ENCODE results near the gene SCN1A.
"Not testable (repeated sequence)": the region's sequence is repeated elsewhere in the genome, so short reads cannot be mapped to it uniquely, and the experiment has no call there.

The SCN1A gene

GRCh38 chr2:166152064-166152463 is 24.2 kb upstream of the SCN1A start:
- Histone ChIP-seq H3K4me1 (ENCODE audit: insufficient read depth, low read length) (peaks cover 4% of the 10 kb centered on the region; the same call in 1 of the 2 replicates), H3K27ac (ENCODE audit: low read depth, low read length) (no peak overlapping the region), H3K36me3 (ENCODE audit: insufficient read depth, low read length) (no peaks in the 10 kb centered on the region), H3K9ac (ENCODE audit: low read depth, low read length) (no peak overlapping the region), H3K27me3 (ENCODE audit: insufficient read depth, low read length) (no peaks in the 10 kb centered on the region), H3K9me3 (ENCODE audit: insufficient read depth, low read depth, low read length) (no peaks in the 10 kb centered on the region), H3K4me3 (ENCODE audit: low read length) (no peak overlapping the region)

- WGBS = 77% methylated on average over 7 of the region's 7 CpGs
- H3K9ac ChIP-seq (ENCODE audit: low read depth, low read length) = no peak overlapping the region
- H3K4me3 ChIP-seq (ENCODE audit: low read length) = no peak overlapping the region
- H3K9me3 ChIP-seq (ENCODE audit: insufficient read depth, low read depth, low read length) = no peaks in the 10 kb centered on the region
- H3K4me1 ChIP-seq (ENCODE audit: insufficient read depth, low read length) = peaks cover 4% of the 10 kb centered on the region; the same call in 1 of the 2 replicates
- H3K27ac ChIP-seq (ENCODE audit: low read depth, low read length) = no peak overlapping the region
- no peaks in the 10 kb centered on the region for H3K27me3 ChIP-seq (ENCODE audit: insufficient read depth, low read length)
- no peaks in the 10 kb centered on the region for H3K36me3 ChIP-seq (ENCODE audit: insufficient read depth, low read length)
These were observed 20.9 kb upstream of the SCN1A start for GRCh38 chr2:166148500-166149400.

- H3K9ac ChIP-seq (ENCODE audit: low read depth, low read length) = no peak overlapping the region
- WGBS = 91% methylated on average over 2 of the region's 2 CpGs
- H3K4me3 ChIP-seq (ENCODE audit: low read length) = no peak overlapping the region
- H3K4me1 ChIP-seq (ENCODE audit: insufficient read depth, low read length) = peaks cover 4% of the 10 kb centered on the region; the same call in 1 of the 2 replicates
- H3K27ac ChIP-seq (ENCODE audit: low read depth, low read length) = no peak overlapping the region
- H3K9me3 ChIP-seq (ENCODE audit: insufficient read depth, low read depth, low read length) = no peaks in the 10 kb centered on the region
- H3K27me3 ChIP-seq (ENCODE audit: insufficient read depth, low read length) = no peaks in the 10 kb centered on the region
- H3K36me3 ChIP-seq (ENCODE audit: insufficient read depth, low read length) = no peaks in the 10 kb centered on the region
These were observed 20.1 kb upstream of the SCN1A start for GRCh38 chr2:166147883-166148282.

- H3K27ac ChIP-seq (ENCODE audit: low read depth, low read length) = no peak overlapping the region
- WGBS = 100% methylated on average over 1 of the region's 1 CpG
- no peaks in the 10 kb centered on the region for H3K36me3 ChIP-seq (ENCODE audit: insufficient read depth, low read length)
- no peaks in the 10 kb centered on the region for H3K27me3 ChIP-seq (ENCODE audit: insufficient read depth, low read length)
- H3K4me3 ChIP-seq (ENCODE audit: low read length) = no peak overlapping the region
- H3K9ac ChIP-seq (ENCODE audit: low read depth, low read length) = no peak overlapping the region
- no peaks in the 10 kb centered on the region for H3K9me3 ChIP-seq (ENCODE audit: insufficient read depth, low read depth, low read length)
- peaks cover 4% of the 10 kb centered on the region; the same call in 1 of the 2 replicates for H3K4me1 ChIP-seq (ENCODE audit: insufficient read depth, low read length)
These were observed 16.3 kb upstream of the SCN1A start for GRCh38 chr2:166144071-166144470.

GRCh38 chr2:166140932-166141331 is 13.1 kb upstream of the SCN1A start:
- Histone ChIP-seq H3K36me3 (ENCODE audit: insufficient read depth, low read length) (no peaks in the 10 kb centered on the region), H3K27ac (ENCODE audit: low read depth, low read length) (no peak overlapping the region), H3K4me1 (ENCODE audit: insufficient read depth, low read length) (no peaks in the 10 kb centered on the region), H3K9me3 (ENCODE audit: insufficient read depth, low read depth, low read length) (no peaks in the 10 kb centered on the region), H3K27me3 (ENCODE audit: insufficient read depth, low read length) (no peaks in the 10 kb centered on the region), H3K9ac (ENCODE audit: low read depth, low read length) (no peak overlapping the region), H3K4me3 (ENCODE audit: low read length) (no peak overlapping the region)
- 75% methylated on average over 1 of the region's 2 CpGs for WGBS

GRCh38 chr2:166140475-166140874 is 12.7 kb upstream of the SCN1A start:
- H3K27ac ChIP-seq (ENCODE audit: low read depth, low read length) = no peak overlapping the region
- no peaks in the 10 kb centered on the region for H3K9me3 ChIP-seq (ENCODE audit: insufficient read depth, low read depth, low read length)
- no peaks in the 10 kb centered on the region for H3K36me3 ChIP-seq (ENCODE audit: insufficient read depth, low read length)
- WGBS = 47% methylated on average over 6 of the region's 7 CpGs
- no peaks in the 10 kb centered on the region for H3K27me3 ChIP-seq (ENCODE audit: insufficient read depth, low read length)
- no peaks in the 10 kb centered on the region for H3K4me1 ChIP-seq (ENCODE audit: insufficient read depth, low read length)
- no peak overlapping the region for H3K4me3 ChIP-seq (ENCODE audit: low read length)
- H3K9ac ChIP-seq (ENCODE audit: low read depth, low read length) = no peak overlapping the region

GRCh38 chr2:166139479-166139878 is 11.7 kb upstream of the SCN1A start:
- H3K27me3 ChIP-seq (ENCODE audit: insufficient read depth, low read length); H3K4me1 ChIP-seq (ENCODE audit: insufficient read depth, low read length); H3K9ac ChIP-seq (ENCODE audit: low read depth, low read length); H3K4me3 ChIP-seq (ENCODE audit: low read length); H3K9me3 ChIP-seq (ENCODE audit: insufficient read depth, low read depth, low read length); H3K36me3 ChIP-seq (ENCODE audit: insufficient read depth, low read length); H3K27ac ChIP-seq (ENCODE audit: low read depth, low read length): not testable (repeated sequence)
- 93% methylated on average over 1 of the region's 3 CpGs for WGBS

- 98% methylated on average over 1 of the region's 1 CpG for WGBS
These were observed 10.8 kb upstream of the SCN1A start for GRCh38 chr2:166138667-166139066.

GRCh38 chr2:166138144-166138543 is 10.3 kb upstream of the SCN1A start:
- Histone ChIP-seq H3K27me3 (ENCODE audit: insufficient read depth, low read length) (no peaks in the 10 kb centered on the region), H3K4me1 (ENCODE audit: insufficient read depth, low read length) (no peaks in the 10 kb centered on the region), H3K4me3 (ENCODE audit: low read length) (no peak overlapping the region), H3K9me3 (ENCODE audit: insufficient read depth, low read depth, low read length) (no peaks in the 10 kb centered on the region), H3K36me3 (ENCODE audit: insufficient read depth, low read length) (no peaks in the 10 kb centered on the region), H3K9ac (ENCODE audit: low read depth, low read length) (no peak overlapping the region), H3K27ac (ENCODE audit: low read depth, low read length) (no peak overlapping the region)
- 48% methylated on average over 2 of the region's 2 CpGs for WGBS

More at GRCh38 chr2:166138667-166139066, 10.8 kb upstream of the SCN1A start:
- H3K27ac ChIP-seq (ENCODE audit: low read depth, low read length) = no peak overlapping the region
- H3K27me3 ChIP-seq (ENCODE audit: insufficient read depth, low read length) = no peaks in the 10 kb centered on the region
- no peak overlapping the region for H3K4me3 ChIP-seq (ENCODE audit: low read length)
- no peaks in the 10 kb centered on the region for H3K4me1 ChIP-seq (ENCODE audit: insufficient read depth, low read length)
- H3K9ac ChIP-seq (ENCODE audit: low read depth, low read length) = no peak overlapping the region
- no peaks in the 10 kb centered on the region for H3K9me3 ChIP-seq (ENCODE audit: insufficient read depth, low read depth, low read length)
- H3K36me3 ChIP-seq (ENCODE audit: insufficient read depth, low read length) = no peaks in the 10 kb centered on the region

GRCh38 chr2:166137331-166137730 is 9.5 kb upstream of the SCN1A start:
- 96% methylated on average over 2 of the region's 2 CpGs for WGBS
- H3K27ac ChIP-seq (ENCODE audit: low read depth, low read length) = no peak overlapping the region
- no peaks in the 10 kb centered on the region for H3K27me3 ChIP-seq (ENCODE audit: insufficient read depth, low read length)
- no peaks in the 10 kb centered on the region for H3K36me3 ChIP-seq (ENCODE audit: insufficient read depth, low read length)
- H3K9ac ChIP-seq (ENCODE audit: low read depth, low read length) = no peak overlapping the region
- H3K9me3 ChIP-seq (ENCODE audit: insufficient read depth, low read depth, low read length) = no peaks in the 10 kb centered on the region
- no peak overlapping the region for H3K4me3 ChIP-seq (ENCODE audit: low read length)
- no peaks in the 10 kb centered on the region for H3K4me1 ChIP-seq (ENCODE audit: insufficient read depth, low read length)

GRCh38 chr2:166135849-166136258 is 8.0 kb upstream of the SCN1A start:
- Histone ChIP-seq H3K4me1 (ENCODE audit: insufficient read depth, low read length) (no peaks in the 10 kb centered on the region), H3K27me3 (ENCODE audit: insufficient read depth, low read length) (no peaks in the 10 kb centered on the region), H3K9me3 (ENCODE audit: insufficient read depth, low read depth, low read length) (no peaks in the 10 kb centered on the region), H3K36me3 (ENCODE audit: insufficient read depth, low read length) (no peaks in the 10 kb centered on the region), H3K9ac (ENCODE audit: low read depth, low read length) (no peak overlapping the region), H3K27ac (ENCODE audit: low read depth, low read length) (no peak overlapping the region), H3K4me3 (ENCODE audit: low read length) (no peak overlapping the region)
- WGBS = 93% methylated on average over 2 of the region's 2 CpGs

Data from HUES64 (cell line).